ENCODE measurements around the gene DENND5A.
"Not testable (repeated sequence)": the region's sequence is repeated elsewhere in the genome, so short reads cannot be mapped to it uniquely, and the experiment has no call there.

Gene DENND5A

GRCh38 chr11:9251311-9251710, 13.8 kb downstream of the DENND5A start:
- DNase-seq (ENCODE audit: low read depth), result no peak
- H3K4me3 ChIP-seq (ENCODE audit: low read depth, low read length), result no peak overlapping the region

GRCh38 chr11:9250139-9250582, 15.0 kb downstream of the DENND5A start:
- DNase-seq (ENCODE audit: low read depth), result peak; percentile 67
- no peak overlapping the region for H3K4me3 ChIP-seq (ENCODE audit: low read depth, low read length)
- in situ Hi-C loops (cut with HindIII; ENCODE audit: low sequenced_read_pairs), result no loop called here
- TF ChIP-seq CTCF (IDR thresholded peaks at IDR 0.05; ENCODE audit: low read depth, low read length, missing control alignments), result no peak

More at GRCh38 chr11:9251311-9251710, 13.8 kb downstream of the DENND5A start:
- in situ Hi-C loops (cut with HindIII; ENCODE audit: low sequenced_read_pairs), result no loop called here
- no peak for TF ChIP-seq CTCF (IDR thresholded peaks at IDR 0.05; ENCODE audit: low read depth, low read length, missing control alignments)

GRCh38 chr11:9249252-9249651, 15.9 kb downstream of the DENND5A start:
- TF ChIP-seq CTCF (IDR thresholded peaks at IDR 0.05; ENCODE audit: low read depth, low read length, missing control alignments), result no peak
- no peak overlapping the region for H3K4me3 ChIP-seq (ENCODE audit: low read depth, low read length)
- DNase-seq (ENCODE audit: low read depth), result no peak
- in situ Hi-C loops (cut with HindIII; ENCODE audit: low sequenced_read_pairs), result no loop called here

- DNase-seq (ENCODE audit: low read depth), result no peak
- no peak for TF ChIP-seq CTCF (IDR thresholded peaks at IDR 0.05; ENCODE audit: low read depth, low read length, missing control alignments)
- H3K4me3 ChIP-seq (ENCODE audit: low read depth, low read length), result no peak overlapping the region
- in situ Hi-C loops (cut with HindIII; ENCODE audit: low sequenced_read_pairs), result no loop called here
These were observed 17.3 kb downstream of the DENND5A start for GRCh38 chr11:9247863-9248262.

GRCh38 chr11:9236242-9236641, 28.9 kb downstream of the DENND5A start:
- H3K4me3 ChIP-seq (ENCODE audit: low read depth, low read length); in situ Hi-C loops (cut with HindIII; ENCODE audit: low sequenced_read_pairs); DNase-seq (ENCODE audit: low read depth): not testable (repeated sequence)

GRCh38 chr11:9232482-9232881, 32.7 kb downstream of the DENND5A start:
- no peak overlapping the region for H3K4me3 ChIP-seq (ENCODE audit: low read depth, low read length)
- in situ Hi-C loops (cut with HindIII; ENCODE audit: low sequenced_read_pairs), result no loop called here
- TF ChIP-seq CTCF (IDR thresholded peaks at IDR 0.05; ENCODE audit: low read depth, low read length, missing control alignments), result no peak
- no peak for DNase-seq (ENCODE audit: low read depth)

- in situ Hi-C loops (cut with HindIII; ENCODE audit: low sequenced_read_pairs), result no loop called here
- no peak for TF ChIP-seq CTCF (IDR thresholded peaks at IDR 0.05; ENCODE audit: low read depth, low read length, missing control alignments)
- no peak for DNase-seq (ENCODE audit: low read depth)
- no peak overlapping the region for H3K4me3 ChIP-seq (ENCODE audit: low read depth, low read length)
These were observed 33.3 kb downstream of the DENND5A start for GRCh38 chr11:9231848-9232177.
